Immature natural killer cell (primary cell): Measurements from ENCODE around the gene DLGAP5. TPM values are rescaled to one million over a fixed set of nuclear protein-coding genes. Genes with fewer than 3 reads are reported as not detected.

ENCODE experiments used
- DNase-seq, 3 donors: peaks; one replicate each; pipeline ENCODE4 v3.0.0; 2022; ENCODE audit warnings: mixed read lengths in 1 of 3
- H3K27ac Mint-ChIP-seq, 6 donors: one replicate each; pipeline ENCODE4 v1.8.0; 2020; ENCODE audit warnings: mixed read lengths in 6 of 6, mild to moderate bottlenecking in 5 of 6, inconsistent platforms in 4 of 6, moderate library complexity in 3 of 6
- H3K27me3 Mint-ChIP-seq, 3 donors: one replicate each; pipeline ENCODE4 v1.8.0; 2020 to 2021; ENCODE audit warnings: low read depth in 3 of 3, mild to moderate bottlenecking in 3 of 3, mixed read lengths in 3 of 3, moderate library complexity in 3 of 3, inconsistent platforms in 1 of 3
- H3K36me3 Mint-ChIP-seq, 3 donors: one replicate each; pipeline ENCODE4 v1.8.0; 2020; ENCODE audit warnings: mixed read lengths in 3 of 3, inconsistent platforms in 2 of 3, mild to moderate bottlenecking in 2 of 3
- H3K4me1 Mint-ChIP-seq, 2 donors: one replicate each; pipeline ENCODE4 v1.8.0; 2020; ENCODE audit warnings: inconsistent platforms in 2 of 2, mild to moderate bottlenecking in 2 of 2, mixed read lengths in 2 of 2, moderate library complexity in 1 of 2
- H3K4me3 Mint-ChIP-seq, 5 donors: one replicate each; pipeline ENCODE4 v1.8.0; 2020; ENCODE audit warnings: mild to moderate bottlenecking in 5 of 5, mixed read lengths in 5 of 5, inconsistent platforms in 3 of 5, moderate library complexity in 3 of 5
- H3K9me3 Mint-ChIP-seq, 6 donors: one replicate each; pipeline ENCODE4 v1.8.0; 2020; ENCODE audit warnings: mild to moderate bottlenecking in 6 of 6, mixed read lengths in 6 of 6, inconsistent platforms in 4 of 6, moderate library complexity in 3 of 6
- polyA plus RNA-seq, 3 donors: library from polyadenylated mRNA; unstranded; fragments of 300-500 nt; fragmentation: Illumina TruSeq; gene quantifications; one replicate each; pipeline ENCODE4 v1.2.3, GENCODE V29; 2021

Gene DLGAP5
- polyA plus RNA-seq, 3 donors from 2014 or later: 0.42 to 0.72 TPM; not detected in 1

- H3K27me3 Mint-ChIP-seq: peaks cover 0 to 5% (median 3%) of the 10 kb centered on the region in 3 donors
- peak overlapping the region in 1 of 5 donors; percentile 2 for H3K4me3 Mint-ChIP-seq
- DNase-seq: no peak
- peak overlapping the region in 3 of 6 donors; percentile 1 to 48 (median 8) for H3K27ac Mint-ChIP-seq
- peaks cover 20 to 35% of the 10 kb centered on the region in 2 donors for H3K4me1 Mint-ChIP-seq
- no peaks in the 10 kb centered on the region for H3K36me3 Mint-ChIP-seq
- H3K9me3 Mint-ChIP-seq: no peaks in the 10 kb centered on the region
Observed at GRCh38 chr14:55120571-55121495, 70.6 kb downstream of the DLGAP5 start.

GRCh38 chr14:55118761-55119160, 72.6 kb downstream of the DLGAP5 start:
- Mint-ChIP-seq H3K9me3 (no peaks in the 10 kb centered on the region), H3K27me3 (peaks cover 0 to 3% (median 3%) of the 10 kb centered on the region in 3 donors), H3K27ac (no peak overlapping the region), H3K4me3 (no peak overlapping the region), H3K4me1 (peaks cover 4 to 14% of the 10 kb centered on the region in 2 donors), H3K36me3 (no peaks in the 10 kb centered on the region)
- DNase-seq: no peak

- Mint-ChIP-seq H3K9me3 (no peaks in the 10 kb centered on the region), H3K4me1 (peaks cover 4 to 14% of the 10 kb centered on the region in 2 donors), H3K27me3 (peaks cover 0 to 3% (median 3%) of the 10 kb centered on the region in 3 donors), H3K27ac (peak overlapping the region in 1 of 6 donors; percentile 51), H3K4me3 (no peak overlapping the region), H3K36me3 (no peaks in the 10 kb centered on the region)
- DNase-seq: peak in 1 of 3 donors; percentile 25
Observed at GRCh38 chr14:55117803-55118441, 73.5 kb downstream of the DLGAP5 start.

- Mint-ChIP-seq H3K9me3 (no peaks in the 10 kb centered on the region), H3K4me3 (no peak overlapping the region), H3K4me1 (peaks cover 4 to 13% of the 10 kb centered on the region in 2 donors), H3K27ac (no peak overlapping the region), H3K36me3 (no peaks in the 10 kb centered on the region), H3K27me3 (peaks cover 0 to 3% (median 1%) of the 10 kb centered on the region in 3 donors)
- no peak for DNase-seq
Observed at GRCh38 chr14:55116246-55117030, 74.9 kb downstream of the DLGAP5 start.

GRCh38 chr14:55115861-55116245, 75.5 kb downstream of the DLGAP5 start:
- H3K9me3 Mint-ChIP-seq: no peaks in the 10 kb centered on the region
- H3K27ac Mint-ChIP-seq: no peak overlapping the region
- no peak overlapping the region for H3K4me3 Mint-ChIP-seq
- peaks cover 0 to 2% (median 1%) of the 10 kb centered on the region in 3 donors for H3K27me3 Mint-ChIP-seq
- no peak for DNase-seq
- H3K4me1 Mint-ChIP-seq: peaks cover under 1 to 7% of the 10 kb centered on the region in 2 donors
- H3K36me3 Mint-ChIP-seq: no peaks in the 10 kb centered on the region

- Mint-ChIP-seq H3K27me3 (peaks cover 0 to 2% (median 1%) of the 10 kb centered on the region in 3 donors), H3K4me3 (no peak overlapping the region), H3K4me1 (peaks cover 0 to 3% of the 10 kb centered on the region in 2 donors), H3K36me3 (no peaks in the 10 kb centered on the region), H3K9me3 (no peaks in the 10 kb centered on the region), H3K27ac (no peak overlapping the region)
- no peak for DNase-seq
Observed at GRCh38 chr14:55115460-55115859, 75.9 kb downstream of the DLGAP5 start.

- no peaks in the 10 kb centered on the region for H3K4me1 Mint-ChIP-seq
- H3K9me3 Mint-ChIP-seq: no peaks in the 10 kb centered on the region
- H3K27me3 Mint-ChIP-seq: peaks cover 0 to 2% (median 2%) of the 10 kb centered on the region in 3 donors
- H3K36me3 Mint-ChIP-seq: no peaks in the 10 kb centered on the region
- no peak overlapping the region for H3K4me3 Mint-ChIP-seq
- DNase-seq: no peak
- peak overlapping the region in 1 of 6 donors; percentile 24 for H3K27ac Mint-ChIP-seq
Observed at GRCh38 chr14:55114720-55115119, 76.7 kb downstream of the DLGAP5 start.

- H3K27ac Mint-ChIP-seq: no peak overlapping the region
- DNase-seq: no peak
- H3K4me3 Mint-ChIP-seq: no peak overlapping the region
- H3K4me1 Mint-ChIP-seq: no peaks in the 10 kb centered on the region
- H3K36me3 Mint-ChIP-seq: no peaks in the 10 kb centered on the region
- H3K9me3 Mint-ChIP-seq: peaks cover 0 to 2% (median 0%) of the 10 kb centered on the region in 6 donors
- peaks cover 0 to 5% (median 4%) of the 10 kb centered on the region in 3 donors for H3K27me3 Mint-ChIP-seq
Observed at GRCh38 chr14:55111122-55111708, 80.2 kb downstream of the DLGAP5 start.

- Mint-ChIP-seq H3K27me3 (peaks cover 0 to 6% (median 4%) of the 10 kb centered on the region in 3 donors), H3K4me3 (no peak overlapping the region), H3K36me3 (no peaks in the 10 kb centered on the region), H3K27ac (no peak overlapping the region), H3K4me1 (no peaks in the 10 kb centered on the region), H3K9me3 (peaks cover 0 to 2% (median 0%) of the 10 kb centered on the region in 6 donors)
- no peak for DNase-seq
Observed at GRCh38 chr14:55109836-55110235, 81.5 kb downstream of the DLGAP5 start.

- Mint-ChIP-seq H3K4me3 (no peak overlapping the region), H3K9me3 (peaks cover 0 to 2% (median 0%) of the 10 kb centered on the region in 6 donors), H3K36me3 (peaks cover 0 to 7% (median 0%) of the 10 kb centered on the region in 3 donors), H3K4me1 (peaks cover 17% of the 10 kb centered on the region in 2 donors), H3K27ac (peak overlapping the region in 2 of 6 donors; percentile 28 to 69), H3K27me3 (peaks cover 0 to 6% (median 4%) of the 10 kb centered on the region in 3 donors)
- DNase-seq: no peak
Observed at GRCh38 chr14:55107766-55108554, 83.4 kb downstream of the DLGAP5 start.

GRCh38 chr14:55105991-55106390, 85.4 kb downstream of the DLGAP5 start:
- H3K4me1 Mint-ChIP-seq: peaks cover 31 to 32% of the 10 kb centered on the region in 2 donors

More at GRCh38 chr14:55105991-55106390, 85.4 kb downstream of the DLGAP5 start:
- DNase-seq: no peak
- peaks cover 0 to 2% (median 0%) of the 10 kb centered on the region in 6 donors for H3K9me3 Mint-ChIP-seq
- H3K27ac Mint-ChIP-seq: peak overlapping the region in 1 of 6 donors; percentile 76
- H3K36me3 Mint-ChIP-seq: peaks cover 0 to 7% (median 0%) of the 10 kb centered on the region in 3 donors
- H3K27me3 Mint-ChIP-seq: peaks cover 0 to 6% (median 4%) of the 10 kb centered on the region in 3 donors
- no peak overlapping the region for H3K4me3 Mint-ChIP-seq
